ENCODE data around the gene PSMD8. TPM values are rescaled to one million over a fixed set of nuclear protein-coding genes. Genes with fewer than 3 reads are reported as not detected.

PSMD8 gene
- total RNA-seq, 6 experiments from 2014 or later: 69.2 to 181 (median 75.2) TPM

DNA sequence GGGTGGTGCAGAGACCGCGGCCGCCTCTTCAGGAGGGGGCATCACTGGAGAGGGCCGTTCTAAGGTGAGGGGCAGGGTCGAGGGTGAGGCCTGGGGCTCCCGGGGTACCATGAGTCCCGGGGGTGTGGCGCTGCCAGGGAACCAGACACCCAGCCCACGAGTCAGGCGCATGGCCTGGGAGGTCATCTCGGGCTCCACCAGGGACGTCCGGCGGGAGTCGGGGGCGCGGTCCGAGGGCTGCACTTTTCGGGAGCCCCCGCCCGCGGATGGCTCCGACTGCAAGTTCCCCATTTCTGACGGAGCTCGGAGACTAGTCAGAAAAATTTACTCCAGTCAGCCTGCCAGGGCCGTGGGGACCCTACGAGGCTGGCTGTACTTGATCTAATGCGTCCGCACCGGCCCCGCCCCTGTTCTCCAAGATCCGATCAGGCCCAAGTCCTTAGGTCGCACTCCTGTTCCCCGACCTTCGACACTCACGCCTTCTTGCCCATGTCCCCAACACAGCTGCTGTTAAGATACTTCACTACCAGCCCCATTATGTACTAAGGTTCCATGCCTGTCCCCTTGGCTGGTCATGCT, 12.7 kb downstream of the PSMD8 start:
- H3K27me3 ChIP-seq: no peaks in the 10 kb centered on the region
- intact Hi-C loops (cut with DNase I): no loop called here
- H3K4me3 ChIP-seq: peak overlapping the region in 1 of 3 donors; percentile 32
- no peak overlapping the region for H3K27ac ChIP-seq
- WGBS (ENCODE audit: insufficient coverage, low coverage, low lambda C conversion rate, missing lambda C conversion rate): under 1% methylated on average over 23 of the region's 36 CpGs
- no peaks in the 10 kb centered on the region for H3K9me3 ChIP-seq
- H3K36me3 ChIP-seq: peaks cover 0 to 18% (median 4%) of the 10 kb centered on the region in 4 donors
- peak in 1 of 3 donors; percentile 47 for DNase-seq
- peaks cover 0 to 9% (median 0%) of the 10 kb centered on the region in 4 donors for H3K4me1 ChIP-seq
- TF ChIP-seq, protein P1, sequence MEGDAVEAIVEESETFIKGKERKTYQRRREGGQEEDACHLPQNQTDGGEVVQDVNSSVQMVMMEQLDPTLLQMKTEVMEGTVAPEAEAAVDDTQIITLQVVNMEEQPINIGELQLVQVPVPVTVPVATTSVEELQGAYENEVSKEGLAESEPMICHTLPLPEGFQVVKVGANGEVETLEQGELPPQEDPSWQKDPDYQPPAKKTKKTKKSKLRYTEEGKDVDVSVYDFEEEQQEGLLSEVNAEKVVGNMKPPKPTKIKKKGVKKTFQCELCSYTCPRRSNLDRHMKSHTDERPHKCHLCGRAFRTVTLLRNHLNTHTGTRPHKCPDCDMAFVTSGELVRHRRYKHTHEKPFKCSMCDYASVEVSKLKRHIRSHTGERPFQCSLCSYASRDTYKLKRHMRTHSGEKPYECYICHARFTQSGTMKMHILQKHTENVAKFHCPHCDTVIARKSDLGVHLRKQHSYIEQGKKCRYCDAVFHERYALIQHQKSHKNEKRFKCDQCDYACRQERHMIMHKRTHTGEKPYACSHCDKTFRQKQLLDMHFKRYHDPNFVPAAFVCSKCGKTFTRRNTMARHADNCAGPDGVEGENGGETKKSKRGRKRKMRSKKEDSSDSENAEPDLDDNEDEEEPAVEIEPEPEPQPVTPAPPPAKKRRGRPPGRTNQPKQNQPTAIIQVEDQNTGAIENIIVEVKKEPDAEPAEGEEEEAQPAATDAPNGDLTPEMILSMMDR (IDR thresholded peaks at IDR 0.05): no peak
- no peak for TF ChIP-seq POLR2A (IDR thresholded peaks at IDR 0.05)
- ATAC-seq: peak; percentile 3 to 15 (median 7)

DNA sequence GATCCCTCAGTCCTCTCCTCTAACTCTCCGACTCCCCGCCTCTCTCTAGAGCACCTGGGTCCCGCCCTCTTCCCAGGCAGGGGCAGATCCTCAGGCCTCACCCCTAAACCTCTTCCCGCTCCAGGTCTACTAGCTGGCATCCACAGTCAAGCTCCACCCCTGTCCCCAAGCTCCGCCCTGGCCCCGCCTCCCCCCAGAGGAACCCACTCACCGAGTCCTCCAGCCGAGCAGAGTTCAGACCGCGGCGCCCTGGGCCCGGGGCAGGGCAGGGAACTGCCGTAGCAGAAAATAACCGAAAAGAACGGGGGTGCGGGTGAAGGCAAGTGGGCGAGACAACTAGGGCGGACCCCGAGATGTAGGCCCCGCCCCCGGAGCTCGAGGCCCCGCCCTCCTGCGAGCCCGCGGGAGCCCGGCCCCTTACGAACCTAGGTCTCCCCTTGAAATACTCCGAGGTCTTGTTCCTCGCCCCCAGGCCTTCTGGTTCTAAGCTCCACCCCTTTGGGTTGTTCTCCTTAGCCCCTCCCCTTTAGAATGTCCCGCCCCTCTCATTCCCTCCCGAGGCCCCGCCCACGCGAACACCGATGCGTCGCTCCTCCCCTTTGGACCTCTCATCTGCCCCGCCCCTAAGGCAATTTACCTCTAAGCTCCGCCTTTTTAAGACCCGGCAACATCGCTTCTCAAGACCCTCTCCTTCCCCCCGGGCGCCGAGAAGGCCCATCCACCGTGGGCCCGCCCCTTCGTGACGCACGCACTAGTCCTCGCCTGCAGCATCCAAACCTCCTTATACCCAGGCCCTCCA, 13.4 kb downstream of the PSMD8 start, which contains the start of gene GGN:
Gene GGN (minus strand): TSS at position 485 of the 799 bp plus-strand sequence. CDS start 773 bp downstream, outside the sequence.
- DNase-seq: peak; percentile 76 to 79 (median 77)
- Histone ChIP-seq H3K27ac (no peak within 1 kb of the TSS), H3K4me1 (peaks cover 0 to 9% (median 0%) of the 10 kb centered on the region in 4 donors)

DNA sequence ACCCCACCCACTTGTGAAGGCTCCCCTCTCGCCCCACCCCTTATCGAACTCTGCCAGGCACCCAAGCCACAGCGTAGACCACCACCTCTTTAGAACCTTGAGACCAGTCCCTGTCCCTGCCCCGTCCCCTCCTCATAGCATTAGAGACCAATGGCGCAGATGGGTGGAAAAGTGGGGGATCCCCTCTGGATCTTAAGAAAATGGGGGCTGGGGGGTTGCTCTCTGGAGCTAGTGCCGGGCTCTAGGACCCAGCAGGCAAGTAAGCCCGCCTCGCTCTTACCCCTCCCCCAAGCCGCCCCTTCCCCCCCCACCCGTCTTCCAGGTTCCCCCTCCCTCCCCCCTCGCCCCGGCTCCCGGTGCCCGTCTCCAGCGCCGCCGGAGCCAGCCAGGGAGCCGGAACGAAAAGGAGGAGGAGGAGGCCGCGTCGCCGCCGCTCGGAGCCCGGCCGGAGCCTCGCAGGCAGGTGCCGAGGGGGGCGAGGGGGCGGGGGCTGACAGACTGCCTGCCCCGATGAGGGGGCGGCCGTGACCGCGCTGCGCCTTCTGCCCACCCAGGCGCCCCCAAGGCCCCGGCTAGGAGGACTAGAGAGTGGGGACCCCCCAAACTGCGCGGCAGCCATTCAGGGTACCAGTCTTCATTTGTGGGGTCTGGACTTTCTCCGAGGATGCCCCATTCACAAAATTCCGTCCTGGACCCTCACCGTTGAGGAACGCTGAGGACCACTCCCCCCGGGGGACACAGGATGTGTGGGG, 14.2 kb downstream of the PSMD8 start, which contains the start of gene SPRED3:
Gene SPRED3 (plus strand): TSS at position 349 of the 752 bp plus-strand sequence. CDS start 1,606 bp downstream, outside the sequence.
- Histone ChIP-seq H3K9me3 (no peaks in the 10 kb centered on the region), H3K4me3 (peak within 1 kb of the TSS; percentile 32 to 48 (median 32)), H3K27ac (no peak within 1 kb of the TSS), H3K27me3 (no peaks in the 10 kb centered on the region), H3K36me3 (peaks cover 0 to 4% (median 0%) of the 10 kb centered on the region in 4 donors), H3K4me1 (peaks cover 0 to 9% (median 0%) of the 10 kb centered on the region in 4 donors)
- WGBS (ENCODE audit: insufficient coverage, low coverage, low lambda C conversion rate, missing lambda C conversion rate): 1% methylated on average over 10 of the region's 46 CpGs
- intact Hi-C loops (cut with DNase I): no loop called here
- no peak for ATAC-seq
- no peak for TF ChIP-seq POLR2A (IDR thresholded peaks at IDR 0.05)
- TF ChIP-seq, protein P1 (IDR thresholded peaks at IDR 0.05): no peak
- DNase-seq: no peak

More for the DNA sequence above, 13.4 kb downstream of the PSMD8 start, which contains the start of gene GGN:
- intact Hi-C loops (cut with DNase I): no loop called here
- peaks cover 0 to 11% (median 2%) of the 10 kb centered on the region in 4 donors for H3K36me3 ChIP-seq
- no peaks in the 10 kb centered on the region for H3K9me3 ChIP-seq
- TF ChIP-seq, protein P1 (IDR thresholded peaks at IDR 0.05): no peak
- peak; percentile 46 for TF ChIP-seq POLR2A (IDR thresholded peaks at IDR 0.05)
- peak; percentile 79 to 83 (median 81) for ATAC-seq
- WGBS (ENCODE audit: insufficient coverage, low coverage, low lambda C conversion rate, missing lambda C conversion rate): 7% methylated on average over 18 of the region's 51 CpGs
- H3K27me3 ChIP-seq: no peaks in the 10 kb centered on the region
- H3K4me3 ChIP-seq: peak within 1 kb of the TSS; percentile 32 to 48 (median 32)
